Lower leg skin (tissue), 3 donors: ENCODE results near the gene ATP8A2.

Experiments
- CTCF ChIP-seq, 3 donors: fragments of 450-650 bp; IDR thresholded peaks; one replicate each; pipeline ENCODE4 v1.5.1; 2016; ENCODE audit warnings: antibody characterized with exemption in 3 of 3, mild to moderate bottlenecking in 3 of 3, moderate library complexity in 2 of 3
- POLR2A ChIP-seq, 2 donors: fragments of 450-650 bp; IDR thresholded peaks; one replicate each; pipeline ENCODE4 v1.6.1; 2016 to 2017; ENCODE audit warnings: antibody characterized with exemption in 2 of 2, mild to moderate bottlenecking in 1 of 2, moderate library complexity in 1 of 2

DNA sequence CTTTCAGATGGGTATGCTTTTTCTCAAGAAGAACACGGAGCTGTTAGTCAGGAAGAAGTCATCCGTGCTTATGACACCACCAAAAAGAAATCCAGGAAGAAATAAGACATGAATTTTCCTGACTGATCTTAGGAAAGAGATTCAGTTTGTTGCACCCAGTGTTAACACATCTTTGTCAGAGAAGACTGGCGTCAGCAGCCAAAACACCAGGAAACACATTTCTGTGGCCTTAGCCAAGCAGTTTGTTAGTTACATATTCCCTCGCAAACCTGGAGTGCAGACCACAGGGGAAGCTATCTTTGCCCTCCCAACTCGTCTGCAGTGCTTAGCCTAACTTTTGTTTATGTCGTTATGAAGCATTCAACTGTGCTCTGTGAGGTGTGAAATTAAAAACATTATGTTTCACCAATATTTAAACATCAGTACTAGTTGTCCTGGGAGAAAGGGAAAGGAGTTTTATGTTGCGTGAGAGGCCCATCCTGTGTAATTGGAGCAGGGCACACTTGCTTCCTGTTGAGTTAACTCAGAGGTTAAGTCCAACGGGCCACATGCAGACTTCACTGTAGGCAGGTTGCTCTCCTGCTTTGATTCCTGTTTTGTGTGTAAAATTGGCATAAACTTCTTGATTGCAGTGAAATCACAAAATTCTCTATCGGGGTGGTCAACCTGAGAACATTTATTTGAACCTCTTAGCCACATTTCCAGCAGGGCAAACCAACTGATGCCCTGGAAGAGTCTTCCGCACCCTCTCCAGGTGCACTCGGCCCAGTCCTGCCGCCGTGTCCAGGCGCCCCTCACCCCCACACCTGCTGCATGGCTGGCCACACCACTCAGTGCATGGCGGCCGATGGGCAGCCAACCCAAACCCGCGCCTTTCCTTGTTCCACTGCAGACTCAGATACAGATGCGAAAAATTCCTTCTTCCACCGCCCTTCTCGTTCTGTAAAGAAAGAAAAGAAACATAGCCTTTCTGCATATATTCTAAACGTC lies 648.4 kb downstream of the ATP8A2 start:
- TF ChIP-seq POLR2A (IDR thresholded peaks at IDR 0.05): no peak
- TF ChIP-seq CTCF (IDR thresholded peaks at IDR 0.05): no peak
